T-helper 9 cell (primary cell): ENCODE measurements around the gene ZNF487.
"Not testable (repeated sequence)": the region's sequence is repeated elsewhere in the genome, so short reads cannot be mapped to it uniquely, and the experiment has no call there.

Source experiments
- DNase-seq: peaks from one replicate; pipeline ENCODE4 v3.0.0-alpha.2; 2020

The ZNF487 gene

GRCh38 chr10:43407148-43407575 is 29.7 kb upstream of the ZNF487 start:
- peak; percentile 46 for DNase-seq

- DNase-seq, result peak; percentile 74
Measured at GRCh38 chr10:43407576-43408330, 29.2 kb upstream of the ZNF487 start.

GRCh38 chr10:43408331-43408709 is 28.6 kb upstream of the ZNF487 start:
- no peak for DNase-seq

GRCh38 chr10:43408710-43409384 is 28.1 kb upstream of the ZNF487 start, which contains the start of gene HNRNPF:
HNRNPF (minus strand) TSS chr10:43409186; CDS start chr10:43387884, 21,302 bp downstream.
- peak; percentile 91 for DNase-seq

- DNase-seq, result peak; percentile 52
Measured at GRCh38 chr10:43409385-43410109, 27.4 kb upstream of the ZNF487 start.

GRCh38 chr10:43410345-43410744 is 26.6 kb upstream of the ZNF487 start:
- DNase-seq, result no peak

- DNase-seq, result no peak
Measured at GRCh38 chr10:43411536-43411935, 25.4 kb upstream of the ZNF487 start.

- no peak for DNase-seq
Measured at GRCh38 chr10:43415544-43415943, 21.4 kb upstream of the ZNF487 start.

- DNase-seq, result no peak
Measured at GRCh38 chr10:43417950-43418768, 18.8 kb upstream of the ZNF487 start.

GRCh38 chr10:43419997-43420368 is 16.9 kb upstream of the ZNF487 start:
- DNase-seq, result no peak

- peak; percentile 71 for DNase-seq
Measured at GRCh38 chr10:43420369-43421200, 16.3 kb upstream of the ZNF487 start.

- no peak for DNase-seq
Measured at GRCh38 chr10:43421201-43421507, 15.8 kb upstream of the ZNF487 start.

GRCh38 chr10:43421519-43421918 is 15.4 kb upstream of the ZNF487 start:
- DNase-seq, result no peak

GRCh38 chr10:43421944-43422343 is 15.0 kb upstream of the ZNF487 start:
- DNase-seq, result not testable (repeated sequence)

- DNase-seq, result no peak
Measured at GRCh38 chr10:43424416-43424815, 12.5 kb upstream of the ZNF487 start.

GRCh38 chr10:43426476-43426875 is 10.4 kb upstream of the ZNF487 start:
- not testable (repeated sequence) for DNase-seq

GRCh38 chr10:43427166-43427825 is 9.6 kb upstream of the ZNF487 start:
- DNase-seq, result no peak

- DNase-seq, result no peak
Measured at GRCh38 chr10:43430926-43431663, 5.8 kb upstream of the ZNF487 start.

GRCh38 chr10:43437141-43437870 is 395 bp downstream of the ZNF487 start:
- DNase-seq, result no peak
